Neural cell (in vitro differentiated cells): ENCODE data around the gene ABCF2.

Experiments used
- EZH2 ChIP-seq: fragments of 200-600, 300-800 bp; shearing (Covaris generic), sonication (generic); IDR thresholded peaks from 2 replicates; pipeline ENCODE4 v1.6.1; 2014; ENCODE audit warnings: antibody characterized with exemption, low read length, borderline replicate concordance, mild to moderate bottlenecking; ENCODE audit not compliant: insufficient read depth, poor library complexity, severe bottlenecking
- POLR2AphosphoS5 ChIP-seq: IDR thresholded peaks from 2 replicates; pipeline ENCODE4 v1.6.1; 2012

DNA sequence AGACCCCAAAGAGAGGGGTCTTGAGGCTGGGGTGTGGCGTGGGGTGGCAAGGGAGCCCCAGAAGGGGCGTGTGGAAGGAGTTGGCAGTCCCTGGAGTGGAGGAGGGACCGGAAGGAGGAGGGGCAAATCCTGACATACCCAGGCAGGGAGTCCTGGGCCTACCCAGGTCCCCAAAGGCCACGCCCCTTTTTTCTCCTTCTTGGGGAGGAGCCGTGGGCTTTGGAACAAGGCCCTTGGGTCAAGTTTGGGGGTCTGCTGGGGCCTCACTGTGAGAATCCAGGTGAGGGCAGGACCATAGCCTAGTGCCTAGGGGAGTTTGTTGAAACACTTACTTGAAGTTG is 22.7 kb upstream of the ABCF2 start:
- TF ChIP-seq POLR2AphosphoS5 (no peak), EZH2 (no peak)
